ENCODE results near the gene KIF25.
"Not testable (repeated sequence)": the region's sequence is repeated elsewhere in the genome, so short reads cannot be mapped to it uniquely, and the experiment has no call there.

Gene KIF25

GRCh38 chr6:168070804-168071203 lies 73.3 kb downstream of the KIF25 start:
- DNase-seq (ENCODE audit: low read depth) = no peak

DNA sequence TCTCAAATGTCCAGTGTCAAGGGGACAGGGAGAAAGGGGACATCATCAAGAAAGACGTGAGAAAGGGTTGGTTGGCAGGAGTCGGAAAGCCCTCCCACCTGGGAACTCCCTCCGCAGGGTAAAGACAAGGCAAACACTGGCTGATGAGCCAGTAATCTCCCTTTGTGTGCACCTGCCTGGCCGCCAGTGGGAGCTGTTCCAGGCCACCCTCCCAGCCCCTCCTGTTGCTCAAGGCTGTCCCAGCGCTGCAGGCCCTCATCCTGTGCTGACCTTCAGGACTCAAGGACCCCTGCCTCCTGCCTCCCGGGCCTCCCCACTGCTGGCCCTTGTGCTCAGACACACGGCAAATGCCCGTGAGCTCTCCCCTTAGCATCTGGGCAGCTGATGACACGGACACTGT lies 74.1 kb downstream of the KIF25 start:
- no peak for DNase-seq (ENCODE audit: low read depth)

- DNase-seq (ENCODE audit: low read depth) = no peak
Measured at GRCh38 chr6:168072261-168072660, 74.8 kb downstream of the KIF25 start.

- DNase-seq (ENCODE audit: low read depth) = no peak
Measured at GRCh38 chr6:168072730-168073129, 75.3 kb downstream of the KIF25 start.

- DNase-seq (ENCODE audit: low read depth) = no peak
Measured at GRCh38 chr6:168073937-168074730, 76.7 kb downstream of the KIF25 start.

DNA sequence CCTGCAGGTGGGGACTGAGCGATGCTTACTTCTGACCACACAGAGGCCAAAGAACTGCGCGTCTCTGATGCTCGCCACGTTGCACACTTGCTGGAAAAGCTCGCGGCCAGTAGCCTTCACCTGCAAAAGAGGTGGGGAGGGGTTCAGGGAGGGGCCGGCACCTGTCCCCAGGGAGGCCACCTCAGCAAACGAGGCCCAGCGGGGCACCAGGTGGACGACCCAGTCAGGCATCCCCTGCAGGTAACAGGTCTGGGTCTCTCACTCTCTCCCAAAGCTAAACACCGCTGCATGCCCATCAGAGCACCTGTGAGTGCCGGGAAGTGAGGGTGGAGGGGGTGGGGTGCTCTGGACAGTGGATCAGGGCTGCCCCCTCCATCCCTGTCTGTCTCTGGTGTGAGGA lies 77.7 kb downstream of the KIF25 start:
- no peak for DNase-seq (ENCODE audit: low read depth)

- DNase-seq (ENCODE audit: low read depth) = no peak
Measured at GRCh38 chr6:168075787-168076202, 78.3 kb downstream of the KIF25 start.

- not testable (repeated sequence) for DNase-seq (ENCODE audit: low read depth)
Measured at GRCh38 chr6:168077401-168077800, 79.9 kb downstream of the KIF25 start.

DNA sequence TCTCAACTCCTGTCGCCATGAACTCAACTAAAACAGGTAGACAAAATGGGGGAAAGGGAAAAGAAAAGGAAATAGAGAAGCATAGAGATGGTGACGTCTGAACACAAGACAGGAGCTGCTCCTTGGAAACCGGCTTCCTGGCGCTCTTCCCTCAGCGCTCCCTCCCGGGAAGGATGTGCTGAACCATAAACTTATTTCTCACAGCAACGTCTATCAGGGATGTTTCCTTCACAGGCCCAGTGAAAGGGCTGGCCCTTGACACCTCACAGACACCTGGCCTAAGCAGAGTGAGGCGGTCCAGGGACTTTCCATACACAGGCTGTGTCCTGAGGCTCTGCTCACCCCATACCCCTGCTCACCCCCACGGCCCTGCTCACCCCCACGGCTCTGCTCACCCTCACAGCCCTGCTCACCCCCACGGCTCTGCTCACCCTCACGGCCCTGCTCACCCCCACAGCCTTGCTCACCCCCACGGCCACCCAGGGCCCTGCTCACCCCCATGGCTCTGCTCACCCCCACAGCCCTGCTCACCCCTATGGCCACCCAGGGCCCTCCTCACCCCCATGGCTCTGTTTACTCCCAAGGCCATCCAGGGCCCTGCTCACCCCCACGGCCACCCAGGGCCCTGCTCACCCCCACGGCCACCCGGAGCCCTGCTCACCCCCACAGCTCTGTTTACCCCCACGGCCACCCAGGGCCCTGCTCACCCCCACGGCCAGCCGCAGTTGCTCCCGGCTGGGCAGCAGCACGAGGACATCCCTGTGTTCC lies 80.9 kb downstream of the KIF25 start:
- no peak for DNase-seq (ENCODE audit: low read depth)

DNA sequence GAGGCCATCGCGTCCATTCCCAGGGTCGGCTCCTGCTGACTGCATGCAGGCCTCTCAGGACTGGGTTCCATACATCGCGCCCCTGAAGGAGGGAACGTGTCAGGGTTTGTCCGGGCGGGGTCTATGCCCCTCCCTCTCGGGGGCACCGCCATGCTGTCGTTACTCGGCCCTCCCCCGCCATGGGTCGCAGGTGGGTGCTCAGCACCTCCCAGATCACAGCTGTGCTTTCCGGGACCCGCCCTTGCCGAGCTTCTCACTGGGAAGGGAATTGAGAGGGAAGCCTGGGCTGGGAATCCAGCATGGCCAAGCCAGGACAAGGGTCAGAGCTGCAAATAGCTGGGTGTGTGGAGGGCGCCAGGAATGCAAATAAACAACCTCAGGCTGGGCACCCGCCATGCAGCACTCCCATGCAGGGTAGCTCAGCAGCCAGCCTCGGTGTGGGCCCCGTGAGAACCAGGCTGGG lies 81.5 kb downstream of the KIF25 start, which contains the start of gene FRMD1:
FRMD1 (minus strand) TSS at position 270 of the 463 bp plus-strand sequence; CDS start at position 152, 118 bp downstream.
- no peak for DNase-seq (ENCODE audit: low read depth)

DNA sequence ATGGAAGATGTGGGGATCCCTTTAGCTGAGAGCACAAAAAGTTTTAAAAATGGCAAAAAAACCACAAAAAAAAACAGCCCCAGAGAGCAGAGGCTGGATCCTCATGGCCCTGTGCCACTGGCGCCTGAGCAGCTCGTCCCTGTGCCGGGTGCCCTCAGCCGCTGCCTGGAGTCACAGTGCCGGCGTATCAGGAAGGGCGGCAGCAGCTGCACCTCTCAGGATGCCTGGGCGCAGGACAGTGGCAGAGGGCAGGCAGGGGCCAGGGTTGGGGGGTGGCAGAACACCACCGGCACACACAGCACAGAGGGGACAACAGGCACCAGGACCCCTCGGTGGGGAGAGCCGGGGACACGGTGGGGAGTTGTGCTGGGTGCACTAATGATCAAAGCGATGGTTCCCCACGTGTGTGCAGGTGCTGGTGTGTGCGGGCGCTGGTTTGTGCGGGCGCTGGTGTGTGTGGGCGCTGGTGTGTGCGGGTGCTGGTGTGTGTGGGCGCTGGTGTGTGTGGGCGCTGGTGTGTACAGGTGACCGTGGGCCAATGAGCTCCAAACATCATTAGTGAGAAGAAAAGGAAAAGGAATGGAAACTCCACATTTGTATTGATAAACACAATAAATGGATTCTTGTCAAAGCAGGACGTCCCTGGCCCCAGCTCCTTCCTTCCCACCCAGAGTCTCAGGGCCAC lies 83.1 kb downstream of the KIF25 start:
- DNase-seq (ENCODE audit: low read depth) = no peak

- no peak for DNase-seq (ENCODE audit: low read depth)
Measured at GRCh38 chr6:168081858-168082546, 84.5 kb downstream of the KIF25 start.

DNA sequence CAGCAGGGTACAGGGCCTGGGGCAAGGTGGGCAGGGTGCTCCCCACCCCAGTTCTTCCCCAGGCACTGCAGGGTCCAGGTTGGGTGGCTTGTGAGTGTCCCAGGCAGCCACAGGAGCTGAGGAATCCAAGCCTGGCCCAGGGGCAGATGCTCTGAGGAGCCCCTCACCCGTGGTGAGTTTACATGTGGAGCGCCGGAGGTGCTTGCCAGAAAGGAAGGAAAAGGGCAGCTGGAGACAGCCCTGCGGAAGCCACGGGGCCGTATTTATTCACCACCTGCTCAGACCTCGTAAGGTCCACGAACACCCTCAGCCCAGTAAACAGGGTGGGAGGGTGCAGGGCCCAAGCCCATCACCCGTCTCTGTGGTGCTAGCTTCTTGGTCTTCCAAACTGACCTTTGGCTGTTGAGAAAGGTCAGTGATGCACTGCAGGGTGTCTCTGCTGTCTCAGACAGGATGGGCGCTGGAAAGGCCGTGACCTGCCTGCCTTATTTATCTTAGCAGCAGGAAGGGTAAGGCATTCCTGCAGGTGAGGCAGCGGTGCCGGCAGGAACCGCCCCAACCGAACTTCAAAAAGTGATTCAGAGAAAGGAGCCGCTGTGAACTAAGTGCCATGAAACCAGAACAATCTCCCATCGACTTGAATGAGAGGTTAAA lies 85.5 kb downstream of the KIF25 start:
- no peak for DNase-seq (ENCODE audit: low read depth)

GRCh38 chr6:168083514-168083885 lies 86.0 kb downstream of the KIF25 start:
- no peak for DNase-seq (ENCODE audit: low read depth)

DNA sequence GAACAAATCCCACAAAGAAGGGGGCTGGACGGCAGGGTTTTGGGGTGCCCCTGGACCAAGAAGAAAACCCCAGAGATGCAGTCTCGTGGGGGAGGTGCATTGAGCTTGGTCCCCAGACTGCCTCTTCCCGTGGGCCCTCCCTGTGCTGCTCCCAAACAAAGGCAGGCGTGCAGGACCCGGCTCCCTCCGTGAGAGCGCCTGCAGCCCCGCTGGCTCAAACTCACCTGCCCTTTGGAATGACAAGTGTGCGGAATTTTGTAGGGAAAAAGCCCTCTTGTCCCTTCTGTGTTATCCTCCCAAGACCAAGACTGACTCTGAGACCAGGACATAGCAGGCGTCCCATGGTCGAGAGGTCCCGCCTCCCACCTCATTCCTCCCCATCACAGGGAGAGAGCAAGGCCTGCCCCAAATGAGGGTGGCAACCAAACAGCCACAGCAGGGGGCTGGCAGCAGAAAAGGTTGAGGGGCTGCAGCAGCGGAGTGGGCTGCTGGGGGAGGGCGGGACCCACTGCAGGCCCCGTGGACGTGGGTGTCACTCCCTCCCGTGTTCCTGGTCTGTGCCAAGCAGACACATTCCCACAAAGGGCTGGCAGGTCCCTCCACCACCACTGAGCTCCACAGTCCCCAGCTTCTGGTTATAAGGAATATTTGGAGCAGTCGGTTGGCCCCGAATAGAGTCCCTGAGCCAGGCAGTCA lies 87.1 kb downstream of the KIF25 start:
- no peak for DNase-seq (ENCODE audit: low read depth)

DNA sequence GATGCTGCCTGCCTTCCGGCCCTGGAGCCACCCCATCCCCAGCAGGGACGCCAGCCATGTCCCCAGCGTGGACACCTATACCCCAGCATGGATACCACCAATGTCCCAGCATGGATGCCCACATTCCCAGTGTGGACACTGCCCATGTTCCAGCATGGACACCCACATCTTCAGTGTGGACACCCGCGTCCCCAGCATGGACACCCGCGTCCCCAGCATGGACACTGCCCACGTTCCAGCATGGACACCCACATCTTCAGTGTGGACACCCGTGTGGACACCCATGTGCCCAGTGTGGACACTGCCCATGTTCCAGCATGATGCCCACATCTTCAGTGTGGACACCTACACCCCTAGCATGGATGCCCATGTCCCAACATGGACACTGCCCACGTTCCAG lies 88.6 kb downstream of the KIF25 start:
- no peak for DNase-seq (ENCODE audit: low read depth)

DNA sequence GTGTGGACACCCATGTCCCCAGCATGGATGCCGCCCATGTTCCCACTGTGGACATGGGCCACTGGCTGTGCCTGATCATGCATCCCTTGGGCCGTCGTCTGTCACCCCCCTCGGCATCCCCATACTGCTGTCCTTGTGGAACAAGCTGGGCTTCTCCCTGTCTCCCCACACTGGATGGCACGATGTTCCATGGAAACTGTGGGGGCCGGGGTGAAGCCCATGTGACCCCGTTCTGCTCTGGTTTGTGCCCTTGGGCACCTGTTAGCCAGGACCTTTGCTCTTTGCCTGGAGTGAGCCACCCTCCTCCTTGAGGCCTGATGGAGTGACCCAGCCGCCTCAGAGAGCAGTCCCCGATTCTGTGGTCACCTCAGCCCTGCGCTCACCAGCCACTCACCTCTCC lies 89.1 kb downstream of the KIF25 start:
- DNase-seq (ENCODE audit: low read depth) = no peak

DNA sequence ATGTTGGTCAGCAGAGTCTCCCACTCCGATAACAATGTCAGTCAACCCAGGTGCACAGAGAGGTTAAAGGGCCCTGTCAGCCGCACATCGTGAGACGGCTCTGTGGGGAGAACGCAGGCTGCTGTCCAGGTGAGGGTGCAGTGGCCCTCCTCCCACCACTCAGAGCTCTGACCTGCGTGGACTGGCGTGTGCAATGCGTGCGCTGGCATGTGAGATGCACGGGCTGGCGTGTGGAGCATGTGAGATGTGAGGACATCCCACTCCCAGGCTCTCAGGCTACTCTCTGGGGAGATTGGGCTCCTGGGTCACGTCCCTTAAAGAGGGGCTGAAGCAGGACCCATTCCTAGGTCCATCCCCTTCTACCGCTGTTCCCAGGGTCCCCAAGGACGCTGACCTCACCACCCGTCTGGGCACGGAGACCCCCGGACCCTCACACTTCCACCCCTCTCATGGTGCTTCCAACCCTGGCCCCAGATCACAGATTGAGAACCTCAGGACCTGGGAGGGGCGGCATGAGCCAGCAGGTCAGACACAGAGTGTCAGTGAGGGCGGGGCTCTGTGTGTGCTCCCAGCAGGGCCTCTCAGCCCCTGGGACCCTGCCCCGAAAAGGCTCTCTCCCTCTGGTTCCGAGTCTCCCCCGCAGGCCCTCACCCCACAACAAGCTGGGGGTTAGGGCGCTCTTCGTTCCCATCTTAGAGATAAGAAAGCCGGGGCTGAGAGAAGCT lies 90.1 kb downstream of the KIF25 start:
- DNase-seq (ENCODE audit: low read depth) = no peak

DNA sequence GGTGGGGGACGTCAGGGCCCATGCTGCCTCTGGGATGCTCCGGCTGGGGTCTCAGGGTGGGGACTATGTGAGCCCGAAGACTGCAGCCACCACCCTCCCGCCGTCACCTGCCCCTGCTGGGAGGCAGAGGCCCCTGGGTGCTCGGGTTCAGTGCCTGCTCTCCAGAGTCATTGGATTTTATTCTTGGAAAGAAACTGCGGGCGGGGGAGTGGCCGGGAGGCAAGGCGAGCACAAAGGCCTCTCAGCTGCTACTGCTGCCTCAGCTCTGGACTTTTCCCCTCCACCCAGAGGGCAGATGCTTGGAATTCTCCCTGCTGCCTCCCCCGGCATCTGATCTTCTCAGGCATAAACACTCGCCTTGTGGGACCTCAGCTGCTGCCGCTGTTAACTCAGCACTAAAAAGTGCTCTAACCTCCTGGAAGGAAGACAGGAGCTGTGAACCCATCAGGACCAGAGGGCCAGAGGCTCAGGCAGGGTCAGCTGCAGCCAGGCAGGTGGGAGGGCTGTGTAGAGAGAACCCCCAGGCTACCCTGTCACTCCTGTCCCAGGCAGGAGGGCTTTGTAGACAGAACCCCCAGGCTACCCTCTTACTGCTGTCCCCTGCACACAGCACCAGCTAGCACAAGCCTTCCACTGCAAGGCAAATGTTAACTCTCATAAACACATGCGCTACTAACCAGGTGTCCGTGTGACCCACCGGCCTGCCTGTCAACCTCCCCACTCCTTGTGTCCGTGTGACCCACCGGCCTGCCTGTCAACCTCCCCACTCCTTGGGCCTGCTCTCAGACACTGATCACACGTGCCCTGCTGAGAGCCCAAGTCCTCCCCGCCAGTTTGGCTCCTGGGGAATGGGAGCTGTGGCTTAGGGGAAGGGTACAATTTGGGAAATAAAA lies 90.9 kb downstream of the KIF25 start:
- no peak for DNase-seq (ENCODE audit: low read depth)
